Retinal pigment epithelial cell (primary cell): ENCODE data around the gene RNF130.

Experiments used
- DNase-seq: peaks from one replicate; pipeline ENCODE4 v3.0.0-alpha.2; 2010; ENCODE audit warnings: low read depth
- H3K4me3 ChIP-seq: 2 replicates; pipeline ENCODE4 v1.5.1; 2011; ENCODE audit warnings: mild to moderate bottlenecking, low read length, control low read depth, moderate library complexity
- TF ChIP-seq, protein P1 (sequence below): conservative IDR thresholded peaks from 2 replicates; pipeline ENCODE4 v1.5.1; 2011; ENCODE audit warnings: low read depth, low read length, control low read depth, inconsistent platforms

Gene RNF130

DNA sequence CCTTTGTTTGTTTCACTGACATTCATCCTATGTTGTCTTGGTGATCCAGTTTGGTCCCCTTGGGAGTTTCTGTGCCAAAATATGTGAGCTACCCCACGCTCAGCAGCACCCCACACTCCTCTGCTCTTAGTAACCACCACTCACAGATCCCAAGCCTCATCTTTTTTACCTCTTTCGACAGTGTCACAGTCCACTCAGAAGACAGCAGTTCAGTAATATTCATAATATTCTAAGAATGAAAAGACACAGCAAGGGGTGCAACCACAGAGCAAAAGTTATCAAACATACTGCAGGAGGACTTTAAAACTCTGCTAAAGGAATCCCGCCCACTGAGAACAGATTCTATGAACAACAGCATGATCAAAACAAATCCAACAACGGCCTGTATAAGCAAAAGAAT lies 28.2 kb downstream of the RNF130 start:
- DNase-seq: no peak
- TF ChIP-seq, protein P1, sequence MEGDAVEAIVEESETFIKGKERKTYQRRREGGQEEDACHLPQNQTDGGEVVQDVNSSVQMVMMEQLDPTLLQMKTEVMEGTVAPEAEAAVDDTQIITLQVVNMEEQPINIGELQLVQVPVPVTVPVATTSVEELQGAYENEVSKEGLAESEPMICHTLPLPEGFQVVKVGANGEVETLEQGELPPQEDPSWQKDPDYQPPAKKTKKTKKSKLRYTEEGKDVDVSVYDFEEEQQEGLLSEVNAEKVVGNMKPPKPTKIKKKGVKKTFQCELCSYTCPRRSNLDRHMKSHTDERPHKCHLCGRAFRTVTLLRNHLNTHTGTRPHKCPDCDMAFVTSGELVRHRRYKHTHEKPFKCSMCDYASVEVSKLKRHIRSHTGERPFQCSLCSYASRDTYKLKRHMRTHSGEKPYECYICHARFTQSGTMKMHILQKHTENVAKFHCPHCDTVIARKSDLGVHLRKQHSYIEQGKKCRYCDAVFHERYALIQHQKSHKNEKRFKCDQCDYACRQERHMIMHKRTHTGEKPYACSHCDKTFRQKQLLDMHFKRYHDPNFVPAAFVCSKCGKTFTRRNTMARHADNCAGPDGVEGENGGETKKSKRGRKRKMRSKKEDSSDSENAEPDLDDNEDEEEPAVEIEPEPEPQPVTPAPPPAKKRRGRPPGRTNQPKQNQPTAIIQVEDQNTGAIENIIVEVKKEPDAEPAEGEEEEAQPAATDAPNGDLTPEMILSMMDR: no peak
- no peak overlapping the region for H3K4me3 ChIP-seq

DNA sequence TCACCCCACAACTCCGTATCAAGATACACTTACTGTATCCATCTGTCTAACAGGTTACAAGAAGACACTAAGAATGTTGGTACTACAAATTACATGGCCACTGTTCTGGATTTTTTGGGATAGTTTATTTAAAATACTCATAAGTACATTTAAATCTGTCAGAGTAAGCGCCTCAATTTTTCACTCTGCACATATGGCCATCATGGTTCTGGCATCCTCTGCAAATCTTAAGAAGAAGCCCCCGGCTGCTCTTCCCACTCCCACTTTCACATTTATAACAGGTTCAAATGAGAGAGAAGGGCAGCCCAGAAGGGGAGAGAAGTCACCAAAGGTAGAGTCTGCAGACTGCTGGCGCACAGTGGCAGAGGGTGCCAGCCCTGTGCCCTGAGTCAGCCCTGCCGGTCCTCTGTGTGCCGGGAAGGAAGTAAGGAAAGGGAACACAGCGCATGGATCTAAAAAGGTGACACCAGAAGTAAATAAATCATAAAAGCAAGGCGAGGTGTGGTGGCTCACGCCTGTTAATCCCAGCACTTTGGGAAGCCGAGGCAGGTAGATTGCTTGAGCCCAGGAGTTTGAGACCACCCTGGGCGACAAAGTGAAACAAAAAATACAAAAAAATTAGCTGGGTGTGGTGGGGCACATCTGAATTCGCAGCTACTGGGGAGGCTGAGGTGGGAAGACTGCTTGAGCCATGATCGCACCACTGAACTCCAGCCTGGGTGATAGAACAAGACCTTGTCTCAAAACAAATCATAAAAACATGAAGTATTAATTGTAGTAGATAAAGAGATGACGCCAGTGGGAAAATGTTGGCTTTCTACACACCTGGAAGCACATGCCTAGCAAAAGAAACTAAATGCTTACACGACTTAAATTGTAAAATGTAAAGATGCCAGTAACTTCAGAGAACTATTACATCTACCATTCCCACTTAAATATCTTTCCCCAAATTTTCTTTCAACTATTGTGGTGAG lies 30.0 kb downstream of the RNF130 start:
- no peak for DNase-seq
- H3K4me3 ChIP-seq: no peak overlapping the region
- TF ChIP-seq, protein P1: no peak

DNA sequence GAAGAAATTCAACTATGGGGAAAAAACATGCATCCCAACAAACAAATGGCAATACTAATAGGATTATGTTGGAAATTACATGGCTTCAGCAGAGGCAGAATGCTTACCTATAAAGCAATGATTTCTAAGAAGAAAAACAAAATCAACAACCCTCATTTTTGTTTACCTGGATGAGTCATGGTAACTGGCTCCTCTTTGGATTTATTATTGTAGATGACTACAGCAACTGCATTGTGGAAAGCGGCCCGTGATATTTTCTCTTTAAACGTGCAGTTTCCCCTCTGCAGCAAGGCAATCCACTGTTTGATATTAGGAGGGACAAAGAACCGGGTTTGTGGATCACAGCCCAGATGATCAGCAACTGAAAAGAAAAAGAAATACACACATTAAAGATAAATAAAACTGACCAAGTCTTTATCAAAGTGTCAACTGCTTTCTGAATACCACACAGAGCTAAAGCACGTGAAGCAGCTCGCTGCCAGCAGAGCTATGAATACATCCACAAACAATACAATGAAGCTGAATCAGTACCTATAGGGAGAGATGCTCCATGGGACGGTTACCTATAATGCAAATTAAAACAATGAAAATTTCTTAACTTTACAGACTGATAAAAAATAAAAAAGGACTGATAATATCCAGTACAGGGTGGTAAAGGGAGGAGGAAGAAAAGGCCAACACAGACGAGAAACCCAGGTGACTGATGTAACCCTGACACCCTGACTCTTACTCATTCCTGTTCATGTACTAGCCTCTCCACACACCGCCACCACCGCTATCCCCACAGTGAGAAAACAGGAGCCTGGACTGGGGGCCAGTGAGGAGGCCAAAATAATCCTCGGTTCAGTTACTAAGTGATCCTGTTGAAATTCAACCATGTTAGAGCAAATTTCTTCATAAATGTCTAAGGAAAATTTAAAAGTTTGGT lies 31.0 kb downstream of the RNF130 start:
- DNase-seq: no peak
- H3K4me3 ChIP-seq: no peak overlapping the region
- TF ChIP-seq, protein P1: no peak

DNA sequence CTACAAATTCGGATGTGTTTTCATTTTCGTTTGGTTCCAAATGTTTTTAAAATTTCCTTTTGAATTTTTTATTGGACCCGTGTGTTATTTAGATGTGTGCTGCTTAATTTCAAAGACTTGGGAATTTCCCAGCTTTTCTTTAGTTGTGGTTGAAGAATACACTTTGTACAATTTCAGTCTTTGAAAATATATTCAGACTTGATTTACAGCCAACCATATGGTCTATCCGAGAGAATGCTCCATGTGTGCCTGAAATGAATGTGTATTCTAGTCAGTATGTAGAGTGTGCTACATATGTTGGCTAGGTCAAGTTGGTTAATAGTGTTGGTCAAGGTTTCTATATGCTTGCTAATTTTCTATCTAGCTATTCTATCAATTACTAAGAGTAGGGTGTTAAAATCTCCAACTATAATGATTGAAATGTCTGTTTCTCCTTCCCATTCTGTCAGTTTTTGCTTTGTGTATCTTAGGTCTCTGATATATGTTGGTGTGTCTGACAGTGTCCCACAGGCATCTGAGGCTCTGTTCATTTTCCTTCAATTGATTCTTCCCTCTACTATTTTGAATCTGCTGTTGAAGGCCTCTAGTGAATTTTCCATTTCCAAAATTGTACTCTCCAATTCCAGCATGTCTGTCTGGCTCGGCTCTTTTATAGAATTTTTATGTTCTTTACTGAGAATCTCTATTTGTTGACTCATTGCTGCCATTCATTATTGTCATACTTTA lies 36.2 kb downstream of the RNF130 start:
- TF ChIP-seq, protein P1: no peak
- no peak overlapping the region for H3K4me3 ChIP-seq
- DNase-seq: no peak

DNA sequence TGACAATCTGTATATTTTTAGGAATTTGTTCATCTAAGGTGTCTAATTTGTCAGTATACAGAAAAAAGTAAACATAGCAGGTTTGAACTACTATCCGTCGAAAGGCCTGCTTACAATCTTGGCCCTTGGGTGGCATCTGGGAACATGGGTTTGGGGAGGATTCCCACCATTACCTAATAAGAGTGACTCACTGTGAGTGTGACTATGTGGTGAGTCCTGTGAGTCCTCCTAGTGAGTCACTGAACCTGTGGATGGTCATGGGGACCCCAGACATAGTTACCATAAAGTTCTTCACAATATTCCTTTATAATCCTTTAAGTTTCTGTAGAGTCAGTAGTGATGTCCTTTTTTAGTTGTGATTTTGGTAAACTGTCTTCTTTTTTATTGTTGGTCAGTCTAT lies 37.0 kb downstream of the RNF130 start:
- no peak overlapping the region for H3K4me3 ChIP-seq
- TF ChIP-seq, protein P1: no peak
- no peak for DNase-seq

DNA sequence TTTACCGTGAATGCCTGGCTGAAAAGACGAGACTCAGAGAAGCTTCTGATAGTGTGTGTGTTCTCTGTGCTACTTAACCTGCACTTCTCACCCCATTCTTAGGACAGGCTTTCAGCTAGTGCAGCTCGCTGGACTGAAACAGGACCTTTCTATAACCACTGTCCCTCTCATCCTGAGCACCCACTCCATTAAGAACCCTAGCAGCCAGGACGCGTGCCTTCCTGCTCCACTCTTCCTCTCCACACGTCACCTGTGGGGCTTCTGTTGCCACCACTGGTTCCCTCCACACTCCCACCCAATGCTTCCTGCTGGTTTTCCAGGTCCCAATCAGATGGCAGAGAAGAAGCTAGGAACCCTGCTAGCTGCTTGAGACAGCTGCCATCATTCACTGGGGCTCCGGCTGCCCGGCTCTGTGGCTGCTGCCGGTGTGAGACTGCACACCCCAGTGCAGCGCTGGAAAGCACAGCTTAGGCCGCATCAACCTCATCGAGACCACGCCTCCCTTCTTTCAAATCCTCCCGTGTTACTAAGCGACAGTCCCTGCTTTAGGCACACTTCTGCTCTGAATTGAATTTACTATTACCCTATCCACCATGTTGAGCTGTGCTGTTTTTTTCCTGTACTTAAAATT lies 44.0 kb downstream of the RNF130 start:
- no peak overlapping the region for H3K4me3 ChIP-seq
- TF ChIP-seq, protein P1: no peak
- DNase-seq: no peak
